ENCODE measurements around the gene THSD7A.

THSD7A gene

GRCh38 chr7:11633310-11633709, 198.7 kb downstream of the THSD7A start:
- DNase-seq (ENCODE audit: low read depth), result no peak

DNA sequence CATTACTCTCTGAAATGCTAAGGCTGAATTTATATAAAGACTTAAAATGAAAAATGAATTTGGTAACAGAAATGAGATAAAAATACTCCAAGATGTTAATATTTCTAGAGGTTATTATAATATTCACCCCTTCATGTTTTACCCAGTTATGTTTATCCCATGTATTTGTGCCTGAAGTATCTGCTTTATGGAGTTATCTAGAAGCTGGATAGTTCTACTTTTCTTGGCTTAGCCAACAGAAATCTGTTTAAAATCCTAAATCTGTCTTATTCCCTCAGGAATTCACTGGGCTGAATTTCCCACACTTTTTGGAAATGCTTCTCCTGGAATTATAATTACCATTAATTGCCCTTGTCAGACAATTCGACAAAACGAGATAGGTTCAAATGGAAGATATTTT, 201.6 kb downstream of the THSD7A start:
- DNase-seq (ENCODE audit: low read depth), result no peak

GRCh38 chr7:11625669-11626068, 206.3 kb downstream of the THSD7A start:
- DNase-seq (ENCODE audit: low read depth), result no peak

GRCh38 chr7:11623093-11623678, 208.8 kb downstream of the THSD7A start:
- DNase-seq (ENCODE audit: low read depth), result no peak

DNA sequence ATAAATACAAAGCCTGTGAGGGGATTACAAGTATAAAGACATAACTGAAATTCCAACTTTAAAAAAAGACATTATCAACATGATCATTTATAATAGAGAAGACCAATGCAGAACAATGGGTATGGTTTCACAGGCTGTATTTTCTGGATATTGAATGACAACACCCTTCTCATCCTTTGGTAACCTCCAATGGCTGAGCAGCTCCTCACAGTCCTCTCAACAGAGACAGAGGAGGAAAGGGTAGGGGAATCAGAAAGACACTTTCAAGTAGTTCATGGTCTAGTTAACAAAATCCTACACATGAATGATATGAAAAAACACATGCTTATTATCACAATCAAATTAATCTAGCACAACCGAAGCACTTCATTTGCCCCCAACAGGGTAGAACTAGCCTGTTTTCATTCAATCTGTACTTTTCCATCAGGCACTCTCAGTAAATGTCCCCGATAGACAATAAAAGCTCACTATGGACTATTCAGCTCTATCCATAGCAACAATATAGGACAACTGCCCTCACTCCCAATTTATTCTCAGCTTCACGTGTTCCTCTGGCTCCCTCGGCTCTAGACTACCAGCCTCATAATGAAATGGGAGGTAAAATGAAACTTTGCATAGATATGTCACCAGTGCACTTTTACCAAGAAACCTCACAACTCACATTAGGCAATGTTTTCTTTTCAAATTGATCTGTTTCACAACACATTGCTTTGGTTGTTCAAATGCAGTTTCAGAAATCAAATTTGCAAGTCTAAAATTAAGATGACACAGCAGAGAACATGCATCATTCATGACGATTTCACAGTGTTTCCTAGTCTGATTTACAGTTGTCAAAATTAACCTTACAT, 211.4 kb downstream of the THSD7A start:
- no peak for DNase-seq (ENCODE audit: low read depth)

- no peak for DNase-seq (ENCODE audit: low read depth)
Measured at GRCh38 chr7:11616466-11616865, 215.5 kb downstream of the THSD7A start.

GRCh38 chr7:11615174-11615573, 216.8 kb downstream of the THSD7A start:
- DNase-seq (ENCODE audit: low read depth), result no peak

DNA sequence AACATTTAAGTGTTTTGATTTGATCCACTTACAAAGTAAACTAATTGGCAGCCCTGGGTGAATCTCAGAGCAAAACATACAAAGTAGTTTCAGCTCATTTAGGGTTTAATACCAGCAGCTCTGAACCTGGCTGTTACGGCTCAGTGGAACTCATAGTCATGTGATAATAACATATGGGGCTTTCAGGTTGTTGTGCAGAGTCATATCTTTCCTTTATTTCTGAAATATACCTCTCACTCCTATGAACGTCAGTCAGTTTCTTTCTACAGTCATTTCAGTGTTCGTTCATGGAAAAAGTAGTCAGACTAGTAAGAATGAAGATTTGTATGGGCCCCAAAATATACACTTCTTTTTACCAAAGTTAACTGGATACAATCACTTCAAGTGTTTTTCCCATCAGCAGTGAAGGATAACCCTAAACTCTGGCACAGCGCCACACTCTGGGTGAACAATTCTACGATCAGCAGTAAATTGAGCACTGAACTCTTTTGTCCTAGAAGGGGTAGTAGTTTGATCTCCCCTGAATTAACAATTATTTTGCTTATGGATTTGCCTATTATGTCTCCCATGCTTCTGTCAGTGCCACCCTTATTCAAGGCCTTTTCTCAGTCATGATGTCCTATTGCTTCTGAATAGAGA, 218.6 kb downstream of the THSD7A start:
- DNase-seq (ENCODE audit: low read depth), result no peak

- DNase-seq (ENCODE audit: low read depth), result no peak
Measured at GRCh38 chr7:11612737-11613136, 219.3 kb downstream of the THSD7A start.

GRCh38 chr7:11609096-11609670, 222.8 kb downstream of the THSD7A start:
- no peak for DNase-seq (ENCODE audit: low read depth)

GRCh38 chr7:11607686-11608085, 224.3 kb downstream of the THSD7A start:
- no peak for DNase-seq (ENCODE audit: low read depth)

DNA sequence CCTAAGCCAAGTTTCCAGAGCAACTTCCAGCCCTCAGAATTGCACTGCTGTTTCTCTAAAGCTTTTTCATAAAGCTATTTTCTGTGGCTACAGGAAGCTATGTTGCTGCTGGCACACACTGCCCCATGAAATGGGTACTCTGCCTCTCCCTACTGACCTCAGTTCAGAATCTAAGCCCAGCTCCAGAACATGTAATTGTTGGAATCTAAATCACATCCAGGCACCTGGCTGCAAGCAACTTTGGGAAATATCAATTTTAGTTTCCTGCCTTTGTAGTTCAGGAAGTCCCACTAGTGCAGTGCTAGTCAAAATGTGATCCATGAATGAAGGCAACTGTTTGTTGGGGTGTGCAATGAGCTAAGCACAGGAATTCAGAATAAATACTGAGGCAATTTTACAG, 226.2 kb downstream of the THSD7A start:
- no peak for DNase-seq (ENCODE audit: low read depth)

GRCh38 chr7:11604505-11604904, 227.5 kb downstream of the THSD7A start:
- no peak for DNase-seq (ENCODE audit: low read depth)

- DNase-seq (ENCODE audit: low read depth), result no peak
Measured at GRCh38 chr7:11601761-11602160, 230.2 kb downstream of the THSD7A start.

DNA sequence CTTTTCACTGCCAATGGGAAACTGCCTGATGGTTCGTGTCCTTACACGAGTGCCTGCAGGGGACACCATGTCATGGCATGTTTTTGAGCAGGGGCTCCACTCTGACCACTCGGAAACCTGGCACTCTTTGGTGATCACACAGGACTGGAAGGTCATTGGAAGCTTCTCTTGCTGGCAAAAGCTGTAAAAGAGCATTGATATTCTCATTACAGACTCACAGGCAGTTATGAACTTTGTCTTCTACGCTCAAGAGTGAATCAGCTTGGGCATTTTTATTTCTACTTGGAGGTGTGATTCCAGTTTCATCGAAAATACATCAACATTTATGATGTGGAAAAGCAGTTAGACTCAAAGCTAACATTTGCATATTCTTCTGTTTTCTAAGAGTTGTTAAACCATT, 238.7 kb downstream of the THSD7A start:
- DNase-seq (ENCODE audit: low read depth), result no peak

- no peak for DNase-seq (ENCODE audit: low read depth)
Measured at GRCh38 chr7:11592699-11593098, 239.3 kb downstream of the THSD7A start.

- no peak for DNase-seq (ENCODE audit: low read depth)
Measured at GRCh38 chr7:11591943-11592342, 240.1 kb downstream of the THSD7A start.

- DNase-seq (ENCODE audit: low read depth), result no peak
Measured at GRCh38 chr7:11591055-11591633, 240.9 kb downstream of the THSD7A start.

GRCh38 chr7:11589251-11589650, 242.7 kb downstream of the THSD7A start:
- DNase-seq (ENCODE audit: low read depth), result no peak

GRCh38 chr7:11587814-11588213, 244.2 kb downstream of the THSD7A start:
- no peak for DNase-seq (ENCODE audit: low read depth)

- DNase-seq (ENCODE audit: low read depth), result no peak
Measured at GRCh38 chr7:11587048-11587447, 244.9 kb downstream of the THSD7A start.

DNA sequence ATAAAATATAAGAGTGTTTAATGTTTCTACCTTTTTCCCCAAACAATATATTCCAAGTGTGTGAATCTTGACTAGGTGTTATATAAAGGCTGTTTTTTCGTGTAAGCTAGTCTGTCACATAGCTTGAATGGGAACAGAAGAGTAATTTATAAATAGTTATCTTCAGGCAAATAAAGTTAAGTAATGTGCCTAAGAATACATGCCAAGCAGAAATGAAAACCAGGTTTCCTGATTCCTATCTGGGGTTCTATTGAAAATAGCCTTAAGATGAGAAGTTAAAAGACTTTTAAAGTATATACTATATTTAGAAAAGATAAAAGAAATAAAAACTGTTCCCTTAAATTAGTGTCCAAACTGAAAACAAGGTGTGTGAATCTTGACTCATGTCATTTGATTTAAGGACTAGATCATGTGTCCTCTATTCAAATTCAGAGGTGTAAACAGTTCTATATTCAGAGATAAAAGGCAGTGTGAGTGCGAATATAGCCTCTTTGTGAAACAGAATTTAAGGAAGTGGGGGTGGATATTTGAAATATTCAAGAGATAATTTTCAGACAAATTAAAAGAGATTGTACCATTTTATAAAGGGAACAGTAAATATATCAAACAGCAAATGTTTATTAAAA, 247.5 kb downstream of the THSD7A start:
- no peak for DNase-seq (ENCODE audit: low read depth)

All from activated T-helper 9 cell treated with anti-CD3 and anti-CD28 coated beads, Interleukin-2, amount 50 U/mL, for 16 hours (primary cell).